Measurements from ENCODE around the gene FAM131B.

FAM131B gene

GRCh38 chr7:143359771-143360353, 2.7 kb downstream of the FAM131B start:
- DNase-seq (ENCODE audit: low read depth): no peak

GRCh38 chr7:143358626-143359025, 3.9 kb downstream of the FAM131B start:
- DNase-seq (ENCODE audit: low read depth): no peak

DNA sequence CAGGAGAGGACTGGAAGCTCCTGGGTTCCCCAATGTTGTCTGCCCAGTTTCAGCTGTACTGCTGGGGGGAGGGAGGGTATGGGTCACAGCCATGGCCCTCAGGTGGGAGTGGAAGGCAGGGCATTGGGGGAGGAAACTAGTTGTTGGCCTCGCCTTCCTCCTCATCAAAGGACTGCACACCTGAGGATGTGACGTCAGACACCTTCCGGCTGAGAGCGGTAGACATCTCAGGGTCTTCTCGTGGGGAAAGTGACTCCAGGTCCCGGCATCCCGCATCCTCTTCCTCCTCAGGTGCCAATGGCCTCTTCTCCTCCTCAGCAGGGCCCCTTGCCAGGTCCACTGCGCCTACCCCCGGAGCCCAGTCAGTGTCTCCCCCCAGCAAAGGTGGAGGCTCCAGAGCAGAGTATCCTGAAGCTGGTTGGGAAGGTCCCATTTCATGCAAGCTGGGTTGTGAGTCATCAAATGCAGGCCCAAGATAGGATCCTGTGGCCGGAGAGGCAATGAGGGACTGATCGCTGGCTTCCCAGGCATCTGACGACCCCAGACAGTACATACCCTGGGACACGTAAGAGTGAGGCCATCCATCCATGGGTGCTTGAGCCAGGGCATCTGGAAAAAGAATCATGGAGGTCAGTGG, 6.0 kb downstream of the FAM131B start:
- DNase-seq (ENCODE audit: low read depth): no peak

GRCh38 chr7:143355450-143356385, 6.8 kb downstream of the FAM131B start:
- DNase-seq (ENCODE audit: low read depth): no peak

DNA sequence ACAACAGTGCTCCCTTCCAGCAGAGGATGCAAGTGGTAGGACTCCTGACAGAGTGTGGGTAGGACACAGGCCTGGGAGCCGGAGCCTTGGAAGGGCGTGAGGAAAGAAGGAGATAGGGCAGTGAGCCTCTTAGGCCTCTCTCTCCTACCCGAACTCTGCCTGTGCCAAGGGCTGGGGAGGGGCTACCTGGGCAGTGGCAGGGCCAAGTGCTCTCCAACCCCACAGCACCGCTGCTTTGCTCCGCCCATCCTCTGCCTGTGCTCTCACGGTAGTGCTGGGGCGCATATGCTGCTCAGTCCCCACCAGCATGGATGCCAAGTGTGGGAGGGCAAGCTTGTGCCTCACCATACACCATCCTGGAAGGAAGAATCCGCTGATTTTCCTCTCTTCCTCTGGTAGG, 7.5 kb downstream of the FAM131B start:
- DNase-seq (ENCODE audit: low read depth): no peak

DNA sequence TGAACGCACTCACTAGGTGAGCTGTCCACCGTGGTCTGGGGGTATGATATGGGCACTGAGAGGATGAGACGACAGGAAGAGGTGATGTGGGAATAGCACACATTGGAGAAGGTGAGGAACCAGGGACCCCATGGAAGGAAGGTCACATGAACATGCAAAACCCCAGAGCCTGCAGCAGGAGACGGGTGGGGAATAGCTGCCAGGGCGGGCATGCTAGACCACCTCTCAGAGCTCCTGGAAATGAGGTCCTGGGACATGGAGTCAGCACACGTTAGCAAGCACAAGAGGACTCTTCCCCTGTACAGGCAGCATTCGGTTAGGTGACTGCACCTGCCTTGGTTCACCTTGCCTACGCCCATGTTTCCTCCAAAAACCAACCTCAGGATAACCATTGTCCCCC, 8.1 kb downstream of the FAM131B start:
- no peak for DNase-seq (ENCODE audit: low read depth)

- DNase-seq (ENCODE audit: low read depth): no peak
These were observed 9.9 kb downstream of the FAM131B start for GRCh38 chr7:143352531-143353002.

GRCh38 chr7:143351574-143351973, 10.9 kb downstream of the FAM131B start:
- no peak for DNase-seq (ENCODE audit: low read depth)

GRCh38 chr7:143351060-143351459, 11.5 kb downstream of the FAM131B start:
- DNase-seq (ENCODE audit: low read depth): no peak

GRCh38 chr7:143347950-143348349, 14.6 kb downstream of the FAM131B start:
- DNase-seq (ENCODE audit: low read depth): no peak

GRCh38 chr7:143346018-143346417, 16.5 kb downstream of the FAM131B start:
- no peak for DNase-seq (ENCODE audit: low read depth)

GRCh38 chr7:143345428-143345900, 17.0 kb downstream of the FAM131B start:
- peak; percentile 40 for DNase-seq (ENCODE audit: low read depth)

GRCh38 chr7:143343596-143343995, 18.9 kb downstream of the FAM131B start:
- DNase-seq (ENCODE audit: low read depth): no peak

GRCh38 chr7:143341842-143342241, 20.7 kb downstream of the FAM131B start:
- no peak for DNase-seq (ENCODE audit: low read depth)

DNA sequence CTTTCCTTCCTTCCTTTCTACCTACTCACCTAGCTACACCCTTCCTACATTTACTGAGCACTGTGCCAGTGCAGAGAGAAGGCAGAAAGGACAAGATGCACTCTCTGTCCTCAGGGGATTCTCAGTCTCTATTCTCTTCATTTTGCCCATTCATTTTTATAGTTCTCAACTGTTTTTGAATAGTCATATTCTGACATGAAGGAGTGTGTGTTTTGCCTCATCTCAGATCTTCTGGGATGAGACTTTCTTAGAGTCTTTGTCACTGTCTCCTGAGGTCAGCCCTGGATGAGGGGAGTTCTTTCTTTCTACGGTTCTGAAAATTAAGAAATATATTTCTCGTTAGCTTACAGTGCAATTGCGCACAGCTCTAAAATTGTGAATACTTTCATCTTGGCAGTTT, 25.3 kb downstream of the FAM131B start:
- DNase-seq (ENCODE audit: low read depth): no peak

- no peak for DNase-seq (ENCODE audit: low read depth)
These were observed 28.3 kb downstream of the FAM131B start for GRCh38 chr7:143334244-143334643.

DNA sequence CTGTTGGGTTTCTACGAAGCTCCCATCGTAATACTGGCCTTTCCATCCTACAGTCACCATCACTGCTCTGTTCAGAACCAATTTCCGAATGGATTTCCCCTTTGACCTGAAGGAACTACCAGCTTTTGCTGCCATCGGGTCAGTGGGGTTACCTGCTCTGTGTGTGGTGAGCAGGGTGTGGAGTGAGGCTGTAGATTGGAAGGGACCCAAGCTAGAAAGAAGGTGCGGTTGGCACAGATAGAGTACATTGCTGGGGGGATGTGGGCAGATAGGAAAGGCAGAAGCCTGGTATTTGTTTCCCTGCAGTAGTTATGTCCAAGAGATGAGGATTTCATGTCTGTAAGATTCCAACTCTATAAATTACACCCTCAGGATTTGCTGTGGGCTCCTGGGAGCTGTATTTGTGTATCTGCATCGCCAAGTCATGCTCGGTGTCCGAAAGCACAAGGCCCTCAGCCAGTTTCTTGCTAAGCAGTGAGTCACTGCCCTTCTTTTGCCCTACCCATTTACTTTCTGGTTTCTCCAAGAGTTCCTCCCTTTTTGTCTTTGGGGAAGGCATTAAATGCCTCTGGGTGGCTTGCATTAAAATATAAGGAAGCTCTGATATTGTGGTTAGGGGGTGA, 31.2 kb downstream of the FAM131B start:
- DNase-seq (ENCODE audit: low read depth): no peak

DNA sequence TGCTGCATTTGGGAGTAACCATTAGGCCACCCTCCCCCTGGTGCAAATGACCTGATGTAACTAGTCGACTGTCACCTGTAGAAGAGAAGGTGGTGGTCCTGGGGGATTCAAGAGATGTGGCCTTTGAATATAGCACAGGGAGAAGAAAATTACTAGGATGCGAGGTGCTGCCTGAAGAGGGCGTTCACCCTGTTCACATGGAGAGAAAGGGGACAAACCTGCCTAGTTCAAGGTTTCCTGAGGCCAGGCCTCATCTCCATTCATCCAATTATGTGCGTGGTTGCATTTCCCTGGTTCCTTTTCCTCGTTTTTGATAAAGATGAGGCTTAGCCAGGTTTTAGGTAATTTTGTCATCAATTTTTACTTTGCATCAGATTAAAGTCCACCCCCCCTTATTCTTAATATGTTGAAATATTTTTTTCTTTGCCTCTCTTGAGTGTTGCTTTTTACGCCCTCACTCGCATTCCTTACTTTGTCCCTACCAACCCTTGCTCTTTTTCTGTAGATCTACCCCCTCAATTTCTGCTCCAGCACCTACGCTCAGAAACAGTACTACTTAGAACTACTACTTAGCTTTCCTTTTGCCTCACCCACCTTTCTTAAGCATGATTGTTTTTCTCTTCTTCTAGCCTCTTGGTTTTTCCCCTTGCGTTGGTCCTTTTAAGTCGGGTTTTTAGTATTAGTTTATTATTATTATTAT, 32.9 kb downstream of the FAM131B start:
- no peak for DNase-seq (ENCODE audit: low read depth)

DNA sequence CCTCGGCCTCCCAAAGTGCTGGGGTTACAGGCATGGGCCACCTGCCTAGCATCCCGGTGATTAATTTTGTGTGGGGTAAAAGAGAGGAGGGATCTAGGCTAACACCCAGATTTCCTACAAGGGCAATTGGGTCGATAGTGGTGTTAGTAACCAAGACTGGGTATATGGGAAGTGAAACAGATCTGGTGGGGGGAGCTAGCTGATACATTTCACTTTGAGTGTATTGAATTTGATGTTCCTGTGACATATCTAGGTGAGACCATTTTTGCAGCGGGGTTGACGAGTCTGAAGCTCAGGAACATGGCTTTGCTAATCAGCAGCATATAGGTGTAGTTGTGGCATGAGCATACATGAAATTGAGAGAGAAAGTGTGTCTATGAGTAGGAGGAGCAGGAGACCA, 34.6 kb downstream of the FAM131B start:
- no peak for DNase-seq (ENCODE audit: low read depth)

DNA sequence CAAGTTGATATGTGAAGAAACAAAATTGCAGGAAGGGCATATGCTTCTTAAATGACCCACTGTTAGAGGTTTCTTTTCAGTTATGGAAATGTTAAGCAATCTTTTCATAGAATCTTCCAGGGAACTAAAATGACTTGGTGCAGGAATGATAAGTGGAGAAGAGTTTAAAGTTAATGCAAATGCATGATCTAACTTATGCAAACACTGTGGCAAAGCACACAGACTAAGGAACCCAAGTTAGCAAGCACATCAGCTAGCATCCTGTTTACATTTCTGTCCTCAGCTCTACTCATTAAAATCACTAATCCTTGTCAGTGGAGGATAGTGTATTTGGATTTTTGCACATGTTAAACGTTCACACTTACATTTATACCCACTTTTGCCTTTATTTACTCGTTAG, 37.3 kb downstream of the FAM131B start:
- no peak for DNase-seq (ENCODE audit: low read depth)

GRCh38 chr7:143323653-143324052, 38.9 kb downstream of the FAM131B start:
- DNase-seq (ENCODE audit: low read depth): no peak
